Kidney (tissue), 14 donors: ENCODE data around the gene KCNH2. TPM values are rescaled to one million over a fixed set of nuclear protein-coding genes. Genes with fewer than 3 reads are reported as not detected.

Experiments
- DNase-seq, 5 donors: peaks; one replicate each; pipeline ENCODE4 v3.0.0-alpha.2; 2013 to 2020
- FAIRE-seq: peaks from 2 replicates; lab custom pipeline; 2012; peaks lifted over from hg19 to GRCh38; lab: Jason Lieb, UNC
- H3K27ac ChIP-seq, 2 donors: one replicate each; pipeline ENCODE4 v1.7.0; 2013; ENCODE audit warnings: low read depth in 2 of 2, low read length in 2 of 2, inconsistent platforms in 1 of 2
- H3K27me3 ChIP-seq: one replicate; pipeline ENCODE4 v1.7.1; 2013; ENCODE audit warnings: low read length, inconsistent platforms; ENCODE audit not compliant: control insufficient read depth, insufficient read depth
- H3K36me3 ChIP-seq, 3 donors: one replicate each; pipeline versions ENCODE4 v1.7.0 to v1.7.1; 2013; ENCODE audit warnings: low read length in 3 of 3, control low read depth in 1 of 3, inconsistent platforms in 1 of 3; ENCODE audit not compliant: insufficient read depth in 3 of 3, control insufficient read depth in 2 of 3
- H3K4me1 ChIP-seq, 3 donors: one replicate each; pipeline versions ENCODE4 v1.7.0 to v1.7.1; 2013; ENCODE audit warnings: low read length in 3 of 3, inconsistent platforms in 1 of 3, low read depth in 1 of 3; ENCODE audit not compliant: control insufficient read depth in 2 of 3, insufficient read depth in 2 of 3
- H3K4me3 ChIP-seq, 3 donors: one replicate each; pipeline versions ENCODE4 v1.7.0 to v1.8.1; 2013; ENCODE audit warnings: low read length in 3 of 3, control low read depth in 1 of 3, inconsistent platforms in 1 of 3
- H3K9ac ChIP-seq, 3 donors: one replicate each; pipeline versions ENCODE4 v1.7.0 to v1.7.1; 2013; ENCODE audit warnings: low read length in 3 of 3, control low read depth in 1 of 3, inconsistent platforms in 1 of 3
- H3K9me3 ChIP-seq, 3 donors: one replicate each; pipeline versions ENCODE4 v1.7.0 to v1.7.1; 2013; ENCODE audit warnings: low read length in 3 of 3, control low read depth in 1 of 3, inconsistent platforms in 1 of 3; ENCODE audit not compliant: control insufficient read depth in 2 of 3, insufficient read depth in 1 of 3
- intact Hi-C: fragments of 100-400 bp; cut with DNase I; formaldehyde crosslinking; loops from one replicate; pipeline ENCODE4 v1.11.1; 2022
- polyA plus RNA-seq: library from polyadenylated mRNA; stranded (reverse); fragments of 350-450 nt; fragmentation: Illumina TruSeq; extraction: RNeasy Lipid Tissue Mini Kit (QIAGEN cat#74804); gene quantifications from one replicate; pipeline ENCODE4 v1.2.3, GENCODE V29; 2014; ENCODE audit warnings: low read depth, low replicate concordance; ENCODE audit not compliant: insufficient read depth
- total RNA-seq: library from RNA; stranded (reverse); fragmentation: NEBNext Ultra II Directional; extraction: Animal tissue kit (Norgen Biotek cat#: 25700); gene quantifications from one replicate; pipeline ENCODE4 v1.2.1, GENCODE V29; 2021
- TF ChIP-seq, protein P1 (sequence below): IDR thresholded peaks from 3 replicates; pipeline ENCODE4 v1.5.1; 2012; ENCODE audit warnings: mild to moderate bottlenecking, moderate library complexity, borderline replicate concordance; ENCODE audit not compliant: insufficient read depth; ENCODE audit errors: extremely low read depth
- donor health status: control.
- donor health status: control.
- donor health status: control.
- donor health status: control.
- donor health status: control.
- donor health status: DM: yes; HTN: yes; CAD: no.
- donor health status: Normal renal cell carcinoma (clear cell type).

The KCNH2 gene
- total and polyA plus RNA-seq, 2 donors from 2014 or later, result 1.3 to 1.5 TPM

- TF ChIP-seq, protein P1, sequence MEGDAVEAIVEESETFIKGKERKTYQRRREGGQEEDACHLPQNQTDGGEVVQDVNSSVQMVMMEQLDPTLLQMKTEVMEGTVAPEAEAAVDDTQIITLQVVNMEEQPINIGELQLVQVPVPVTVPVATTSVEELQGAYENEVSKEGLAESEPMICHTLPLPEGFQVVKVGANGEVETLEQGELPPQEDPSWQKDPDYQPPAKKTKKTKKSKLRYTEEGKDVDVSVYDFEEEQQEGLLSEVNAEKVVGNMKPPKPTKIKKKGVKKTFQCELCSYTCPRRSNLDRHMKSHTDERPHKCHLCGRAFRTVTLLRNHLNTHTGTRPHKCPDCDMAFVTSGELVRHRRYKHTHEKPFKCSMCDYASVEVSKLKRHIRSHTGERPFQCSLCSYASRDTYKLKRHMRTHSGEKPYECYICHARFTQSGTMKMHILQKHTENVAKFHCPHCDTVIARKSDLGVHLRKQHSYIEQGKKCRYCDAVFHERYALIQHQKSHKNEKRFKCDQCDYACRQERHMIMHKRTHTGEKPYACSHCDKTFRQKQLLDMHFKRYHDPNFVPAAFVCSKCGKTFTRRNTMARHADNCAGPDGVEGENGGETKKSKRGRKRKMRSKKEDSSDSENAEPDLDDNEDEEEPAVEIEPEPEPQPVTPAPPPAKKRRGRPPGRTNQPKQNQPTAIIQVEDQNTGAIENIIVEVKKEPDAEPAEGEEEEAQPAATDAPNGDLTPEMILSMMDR, result no peak
- no peak overlapping the region for H3K27ac ChIP-seq
- H3K4me1 ChIP-seq, result no peaks in the 10 kb centered on the region
- no peak overlapping the region for H3K4me3 ChIP-seq
- intact Hi-C loops, result no loop called here
- FAIRE-seq, result no peak
- H3K9ac ChIP-seq, result no peak overlapping the region
- DNase-seq, result peak in 1 of 5 donors; percentile 63
- no peaks in the 10 kb centered on the region for H3K27me3 ChIP-seq
- no peaks in the 10 kb centered on the region for H3K9me3 ChIP-seq
- H3K36me3 ChIP-seq, result no peaks in the 10 kb centered on the region
These were observed 20.9 kb upstream of the KCNH2 start for GRCh38 chr7:150999001-150999400.

- Histone ChIP-seq H3K9ac (no peak overlapping the region), H3K4me3 (no peak overlapping the region), H3K27me3 (no peaks in the 10 kb centered on the region), H3K36me3 (no peaks in the 10 kb centered on the region), H3K4me1 (no peaks in the 10 kb centered on the region), H3K27ac (no peak overlapping the region), H3K9me3 (no peaks in the 10 kb centered on the region)
- intact Hi-C loops, result no loop called here
- FAIRE-seq (no peak), DNase-seq (peak in 1 of 5 donors; percentile 58)
- TF ChIP-seq, protein P1, result no peak
These were observed 20.2 kb upstream of the KCNH2 start for GRCh38 chr7:150998341-150998740.

DNA sequence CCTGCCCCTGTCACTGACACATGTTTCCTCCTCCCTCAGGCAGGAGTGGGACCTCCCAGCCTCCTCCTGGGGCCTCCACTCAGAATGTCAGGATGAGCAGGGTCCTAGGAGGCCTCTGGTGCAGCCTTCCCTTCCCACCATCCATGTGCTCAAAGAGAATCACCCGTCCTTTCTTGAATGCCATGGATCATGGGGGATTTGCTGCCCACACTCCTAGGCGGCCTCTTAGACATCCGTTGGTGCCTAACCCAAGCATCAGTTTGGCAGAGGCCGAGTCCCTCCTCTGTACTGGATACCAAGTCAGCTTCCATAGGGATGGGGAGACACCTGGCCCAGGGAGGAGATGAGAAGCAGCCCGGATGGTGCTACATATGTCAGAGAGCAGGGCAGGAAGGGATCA is 19.7 kb upstream of the KCNH2 start:
- intact Hi-C loops, result no loop called here
- DNase-seq (peak in 1 of 5 donors; percentile 50), FAIRE-seq (no peak)
- Histone ChIP-seq H3K36me3 (no peaks in the 10 kb centered on the region), H3K9me3 (no peaks in the 10 kb centered on the region), H3K9ac (no peak overlapping the region), H3K4me3 (no peak overlapping the region), H3K27ac (no peak overlapping the region), H3K4me1 (no peaks in the 10 kb centered on the region), H3K27me3 (no peaks in the 10 kb centered on the region)
- TF ChIP-seq, protein P1, result no peak

- H3K27me3 ChIP-seq, result no peaks in the 10 kb centered on the region
- no peak overlapping the region for H3K9ac ChIP-seq
- no peak for FAIRE-seq
- peak in 1 of 5 donors; percentile 66 for DNase-seq
- H3K4me3 ChIP-seq, result no peak overlapping the region
- H3K27ac ChIP-seq, result no peak overlapping the region
- TF ChIP-seq, protein P1, result no peak
- intact Hi-C loops, result no loop called here
- no peaks in the 10 kb centered on the region for H3K36me3 ChIP-seq
- H3K9me3 ChIP-seq, result no peaks in the 10 kb centered on the region
- no peaks in the 10 kb centered on the region for H3K4me1 ChIP-seq
These were observed 19.0 kb upstream of the KCNH2 start for GRCh38 chr7:150997075-150997511.
